ENCODE data around the gene TEDDM1. TPM values are rescaled to one million over a fixed set of nuclear protein-coding genes. Genes with fewer than 3 reads are reported as not detected.

Gene TEDDM1
- total RNA-seq, 6 experiments from 2014 or later: not detected

DNA sequence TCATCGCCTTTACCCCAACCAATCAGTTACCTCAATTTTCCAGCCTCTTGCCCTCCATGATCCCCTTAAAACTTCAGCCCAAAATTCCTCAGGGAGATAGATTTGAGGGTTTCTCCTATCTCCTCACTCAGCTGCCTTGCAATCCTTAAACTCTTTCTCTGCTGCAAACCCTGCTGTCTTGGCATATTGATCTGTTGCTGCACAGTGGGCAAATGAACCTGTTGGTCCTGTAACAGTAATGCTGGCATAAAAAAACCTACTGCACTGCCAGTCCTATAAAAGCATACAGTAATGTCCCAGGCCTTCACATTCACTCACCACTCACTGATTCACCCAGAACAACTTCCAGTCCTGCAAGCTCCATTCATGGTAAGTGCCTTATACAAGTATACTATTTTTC lies 5.1 kb upstream of the TEDDM1 start:
- no peak for TF ChIP-seq POLR2A (IDR thresholded peaks at IDR 0.05)
- TF ChIP-seq, protein P1, sequence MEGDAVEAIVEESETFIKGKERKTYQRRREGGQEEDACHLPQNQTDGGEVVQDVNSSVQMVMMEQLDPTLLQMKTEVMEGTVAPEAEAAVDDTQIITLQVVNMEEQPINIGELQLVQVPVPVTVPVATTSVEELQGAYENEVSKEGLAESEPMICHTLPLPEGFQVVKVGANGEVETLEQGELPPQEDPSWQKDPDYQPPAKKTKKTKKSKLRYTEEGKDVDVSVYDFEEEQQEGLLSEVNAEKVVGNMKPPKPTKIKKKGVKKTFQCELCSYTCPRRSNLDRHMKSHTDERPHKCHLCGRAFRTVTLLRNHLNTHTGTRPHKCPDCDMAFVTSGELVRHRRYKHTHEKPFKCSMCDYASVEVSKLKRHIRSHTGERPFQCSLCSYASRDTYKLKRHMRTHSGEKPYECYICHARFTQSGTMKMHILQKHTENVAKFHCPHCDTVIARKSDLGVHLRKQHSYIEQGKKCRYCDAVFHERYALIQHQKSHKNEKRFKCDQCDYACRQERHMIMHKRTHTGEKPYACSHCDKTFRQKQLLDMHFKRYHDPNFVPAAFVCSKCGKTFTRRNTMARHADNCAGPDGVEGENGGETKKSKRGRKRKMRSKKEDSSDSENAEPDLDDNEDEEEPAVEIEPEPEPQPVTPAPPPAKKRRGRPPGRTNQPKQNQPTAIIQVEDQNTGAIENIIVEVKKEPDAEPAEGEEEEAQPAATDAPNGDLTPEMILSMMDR (IDR thresholded peaks at IDR 0.05): no peak
- 88% methylated on average over 1 of the region's 1 CpG for WGBS (ENCODE audit: insufficient coverage, low coverage, low lambda C conversion rate, missing lambda C conversion rate)
- DNase-seq (no peak), ATAC-seq (no peak)
- Histone ChIP-seq H3K4me3 (no peak overlapping the region), H3K9me3 (no peaks in the 10 kb centered on the region), H3K4me1 (peaks cover 0 to 4% (median 0%) of the 10 kb centered on the region in 4 donors), H3K27ac (no peak overlapping the region), H3K36me3 (no peaks in the 10 kb centered on the region), H3K27me3 (no peaks in the 10 kb centered on the region)
- intact Hi-C loops (cut with DNase I): loop anchor here in 1 of 2 donors (10.0 kb wide), 1 partner anchor 321 kb away; no protein-coding TSS in a partner anchor

DNA sequence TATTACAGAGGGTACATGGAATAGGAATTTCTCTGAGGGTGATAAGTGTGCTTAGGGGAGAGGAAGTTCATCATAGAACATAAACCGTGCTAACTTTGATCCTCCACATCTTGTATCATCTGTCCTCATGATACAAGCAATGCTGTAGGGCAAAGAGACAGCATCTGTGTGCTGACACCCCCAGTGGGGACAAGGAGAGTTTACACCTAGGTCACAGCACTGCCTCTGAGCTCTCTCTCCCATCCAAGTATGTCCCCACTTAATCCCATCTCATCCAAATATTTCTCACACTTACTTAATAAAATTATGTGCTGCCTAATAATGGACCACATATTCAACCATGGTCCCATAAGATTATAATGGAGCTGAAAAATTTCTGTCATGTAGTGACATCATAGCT lies 4.3 kb upstream of the TEDDM1 start:
- no peaks in the 10 kb centered on the region for H3K36me3 ChIP-seq
- no peaks in the 10 kb centered on the region for H3K9me3 ChIP-seq
- ATAC-seq: no peak
- no CpG with 5 or more reads among the region's 1 CpG for WGBS (ENCODE audit: insufficient coverage, low coverage, low lambda C conversion rate, missing lambda C conversion rate)
- H3K4me1 ChIP-seq: peaks cover 0 to 4% (median 0%) of the 10 kb centered on the region in 4 donors
- TF ChIP-seq, protein P1 (IDR thresholded peaks at IDR 0.05): no peak
- no peak for TF ChIP-seq POLR2A (IDR thresholded peaks at IDR 0.05)
- intact Hi-C loops (cut with DNase I): loop anchor here in 1 of 2 donors (10.0 kb wide), 1 partner anchor 320 kb away; no protein-coding TSS in a partner anchor
- H3K27me3 ChIP-seq: no peaks in the 10 kb centered on the region
- H3K4me3 ChIP-seq: no peak overlapping the region
- no peak for DNase-seq
- H3K27ac ChIP-seq: no peak overlapping the region

DNA sequence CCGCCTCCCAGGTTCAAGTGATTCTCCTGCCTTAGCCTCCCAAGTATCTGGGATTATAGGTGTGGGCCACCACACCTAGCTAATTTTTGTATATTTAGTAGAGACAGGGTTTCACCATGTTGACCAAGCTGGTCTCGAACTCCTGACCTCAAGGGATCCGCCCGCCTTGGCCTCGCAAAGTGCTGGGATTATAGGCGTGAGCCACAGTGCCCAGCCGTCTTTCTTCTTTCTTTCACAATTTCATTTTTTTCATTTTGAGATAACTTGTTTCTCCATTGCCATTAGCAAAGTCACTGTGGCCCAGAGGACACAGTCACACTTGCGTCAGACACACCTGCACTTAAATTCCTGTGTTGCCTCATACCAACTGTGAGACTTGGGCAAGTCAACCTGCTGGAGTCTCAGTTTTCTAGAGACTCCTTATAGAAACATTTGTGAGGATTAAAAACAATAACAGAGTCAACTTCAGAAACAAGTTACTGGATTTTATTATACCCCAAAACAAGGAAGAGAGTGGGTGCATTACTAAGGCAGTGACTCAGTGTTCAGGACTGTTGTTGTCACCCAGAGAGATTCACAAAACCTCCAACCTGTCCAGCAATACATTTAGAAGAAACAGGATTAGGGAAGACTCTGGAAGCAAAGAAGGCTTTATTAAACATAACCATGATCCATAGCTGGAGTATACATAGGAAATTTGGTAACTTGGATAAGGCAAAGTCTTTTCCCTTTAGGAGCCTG lies 2.6 kb downstream of the TEDDM1 start:
- WGBS (ENCODE audit: insufficient coverage, low coverage, low lambda C conversion rate, missing lambda C conversion rate): 54% methylated on average over 8 of the region's 8 CpGs
- TF ChIP-seq POLR2A (IDR thresholded peaks at IDR 0.05): no peak
- TF ChIP-seq, protein P1 (IDR thresholded peaks at IDR 0.05): no peak
- DNase-seq (no peak), ATAC-seq (peak in 2 of 4 donors; percentile 10 to 36)
- Histone ChIP-seq H3K27ac (no peak overlapping the region), H3K36me3 (no peaks in the 10 kb centered on the region), H3K9me3 (no peaks in the 10 kb centered on the region), H3K4me1 (peaks cover 0 to 3% (median 0%) of the 10 kb centered on the region in 4 donors), H3K27me3 (no peaks in the 10 kb centered on the region), H3K4me3 (no peak overlapping the region)
- intact Hi-C loops (cut with DNase I): loop anchor here (5.0 to 10.0 kb wide), 2 partner anchors 253 to 311 kb away; no protein-coding TSS in a partner anchor

DNA sequence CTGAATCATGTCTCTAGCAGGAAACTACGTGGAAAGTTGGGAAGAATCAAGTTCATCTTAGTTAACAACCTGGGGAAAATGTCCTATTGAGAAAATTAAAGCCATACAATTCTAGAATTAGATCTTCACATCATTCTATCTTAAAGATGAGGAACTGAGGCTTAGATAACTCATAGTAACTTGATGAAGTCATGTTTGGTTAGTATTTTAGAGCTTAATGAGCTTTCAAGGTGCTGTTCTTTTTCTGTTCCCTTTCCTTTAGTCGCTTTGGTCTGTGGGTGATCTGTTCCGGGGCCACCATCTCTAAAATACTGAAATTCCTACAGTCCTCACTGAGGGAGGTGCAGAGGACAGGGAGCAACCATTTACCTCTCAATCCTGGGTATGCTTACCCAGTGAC lies 4.6 kb downstream of the TEDDM1 start:
- Histone ChIP-seq H3K4me1 (peaks cover 0 to 3% (median 0%) of the 10 kb centered on the region in 4 donors), H3K36me3 (no peaks in the 10 kb centered on the region), H3K27ac (no peak overlapping the region), H3K27me3 (no peaks in the 10 kb centered on the region), H3K4me3 (no peak overlapping the region), H3K9me3 (no peaks in the 10 kb centered on the region)
- TF ChIP-seq POLR2A (IDR thresholded peaks at IDR 0.05): no peak
- TF ChIP-seq, protein P1 (IDR thresholded peaks at IDR 0.05): no peak
- no peak for DNase-seq
- intact Hi-C loops (cut with DNase I): loop anchor here (5.0 to 10.0 kb wide), 2 partner anchors 251 to 309 kb away; no protein-coding TSS in a partner anchor
- ATAC-seq: no peak
- WGBS (ENCODE audit: insufficient coverage, low coverage, low lambda C conversion rate, missing lambda C conversion rate): 67% methylated on average over 3 of the region's 3 CpGs

All from right lobe of liver (tissue), 6 donors.